SKM-1 treated with dmso at 0.1 percent for 144 hours (cell line): ENCODE data around the gene GNPDA2.

Experiments
- DNase-seq: peaks from one replicate; lab custom pipeline; 2025; ENCODE audit not compliant: unreplicated experiment; lab: John Stamatoyannopoulos, UW

GNPDA2 gene

DNA sequence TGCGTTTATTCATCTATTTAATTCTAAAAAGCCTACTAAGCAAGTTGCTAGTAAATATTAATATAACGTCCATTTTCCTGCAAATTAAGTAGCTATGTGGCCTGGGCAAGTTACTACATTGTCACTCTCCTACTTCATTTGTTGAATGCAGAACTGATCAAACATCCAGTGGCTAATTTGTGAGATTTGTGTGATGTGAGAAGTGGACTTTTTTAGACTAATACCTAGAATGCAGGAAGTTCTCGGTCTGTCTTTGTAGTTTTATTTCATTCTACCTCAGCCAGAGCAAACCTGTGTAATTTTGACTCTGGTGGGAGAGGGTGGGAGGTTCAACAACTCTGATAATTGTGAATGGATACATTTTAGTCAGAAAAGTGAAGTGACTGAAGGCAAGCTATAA lies 47.3 kb downstream of the GNPDA2 start:
- DNase-seq = no peak

GRCh38 chr4:44678094-44679041 lies 48.0 kb downstream of the GNPDA2 start, which contains the start of gene GUF1:
GUF1 (plus strand) TSS chr4:44678420; CDS start chr4:44678623, 203 bp downstream.
- DNase-seq = peak; percentile 88

- DNase-seq = no peak
These were observed 51.0 kb downstream of the GNPDA2 start for GRCh38 chr4:44675366-44675765.

DNA sequence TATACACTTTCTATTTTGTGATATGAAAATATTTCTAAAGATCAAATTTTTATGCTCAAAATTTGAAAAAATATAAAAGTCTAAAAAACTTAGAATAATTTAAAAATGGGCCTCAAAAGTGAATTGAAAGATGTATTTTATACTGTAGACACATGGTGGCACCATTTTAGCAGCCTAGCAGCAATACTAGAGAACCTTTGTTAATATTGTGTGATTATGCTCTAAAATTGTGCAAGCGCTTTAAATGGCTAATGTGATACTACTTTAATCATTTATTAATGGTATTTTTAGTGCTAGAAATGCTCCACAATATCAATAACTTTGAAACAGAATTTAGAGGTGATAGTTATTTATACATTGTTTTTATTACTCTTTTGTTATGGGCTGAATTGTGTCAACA lies 51.9 kb downstream of the GNPDA2 start:
- no peak for DNase-seq

DNA sequence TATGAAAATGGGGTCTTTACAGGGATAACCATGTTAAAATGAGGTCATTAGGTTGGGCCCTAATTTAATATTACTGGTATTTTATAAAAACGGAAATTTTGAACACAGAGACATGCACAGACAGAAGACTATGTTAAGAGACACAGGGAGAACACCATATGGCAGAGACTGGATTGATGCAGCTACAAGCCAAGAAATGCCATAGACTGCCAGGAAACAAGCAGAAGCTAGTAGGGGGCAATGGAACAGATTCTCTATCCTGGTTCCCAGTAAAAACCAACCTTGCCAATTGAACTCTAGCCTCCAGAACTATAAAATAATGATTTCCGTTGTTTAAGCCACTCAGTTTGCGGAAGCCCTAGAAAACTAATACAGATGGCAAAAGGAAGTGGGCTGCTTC lies 54.7 kb downstream of the GNPDA2 start:
- no peak for DNase-seq

GRCh38 chr4:44670506-44671199 lies 55.7 kb downstream of the GNPDA2 start:
- DNase-seq = no peak

- DNase-seq = no peak
These were observed 57.8 kb downstream of the GNPDA2 start for GRCh38 chr4:44668526-44668925.

GRCh38 chr4:44663539-44664263 lies 62.7 kb downstream of the GNPDA2 start:
- no peak for DNase-seq

- DNase-seq = no peak
These were observed 63.7 kb downstream of the GNPDA2 start for GRCh38 chr4:44662623-44663005.

DNA sequence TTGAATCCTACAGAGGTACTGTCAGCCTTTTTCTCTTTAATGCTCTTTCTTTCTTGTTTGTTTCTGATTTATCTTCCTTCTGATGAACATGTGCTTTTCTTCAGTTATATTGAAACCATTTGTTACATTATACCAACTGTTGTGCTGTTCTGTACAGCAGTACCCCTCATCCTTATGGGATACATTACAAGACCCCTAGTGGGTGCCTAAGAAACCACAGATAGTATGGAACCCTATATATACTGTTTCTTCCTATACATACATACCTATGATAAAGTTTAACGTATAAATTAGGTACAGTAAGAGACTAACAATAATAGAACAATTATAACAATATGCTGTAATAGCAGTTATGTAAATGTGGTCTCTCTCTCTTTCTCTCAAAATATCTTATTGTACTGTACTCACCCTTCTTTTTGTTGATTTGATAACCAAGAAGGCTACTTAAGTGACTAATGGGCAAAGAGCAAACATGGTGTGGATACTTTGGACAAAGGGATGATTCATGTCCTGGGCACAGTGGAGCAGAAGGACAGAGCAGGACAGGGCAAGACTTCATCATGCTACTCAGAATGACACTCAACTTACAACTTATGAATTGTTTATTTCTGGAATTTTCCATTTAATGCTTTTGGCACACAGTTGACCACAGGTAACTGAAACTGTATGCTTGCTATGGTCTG lies 64.3 kb downstream of the GNPDA2 start:
- no peak for DNase-seq

DNA sequence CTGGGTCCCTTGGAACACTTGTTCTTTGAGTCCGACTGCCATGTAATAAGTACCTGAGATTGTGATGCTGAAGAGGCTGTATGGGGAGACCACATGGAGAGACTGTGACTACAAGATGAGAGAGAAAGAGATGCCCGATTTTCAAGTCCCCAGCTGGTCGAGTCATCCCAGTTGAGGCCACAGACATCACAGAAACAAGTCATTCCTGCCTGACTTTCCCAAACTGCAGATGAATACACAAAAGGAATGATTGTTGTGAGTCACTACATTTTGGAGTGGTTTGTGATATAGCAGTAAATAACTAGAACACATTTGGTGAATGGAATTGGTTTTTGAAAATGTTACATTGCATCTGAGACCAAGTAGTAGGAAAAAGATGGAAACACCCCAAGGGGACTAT lies 66.0 kb downstream of the GNPDA2 start:
- DNase-seq = no peak

- no peak for DNase-seq
These were observed 74.4 kb downstream of the GNPDA2 start for GRCh38 chr4:44652002-44652401.
